Aorta (tissue), 5 donors: ENCODE results near the gene TMEM190. TPM values are rescaled to one million over a fixed set of nuclear protein-coding genes. Genes with fewer than 3 reads are reported as not detected.

Experiments used
- ATAC-seq: fragments of 200-7000 bp; cut with Tn5 transposase; one replicate; pipeline ENCODE4 v1.9.1; 2022; ENCODE audit warnings: moderate library complexity; ENCODE audit not compliant: low FRiP score
- DNase-seq, 2 donors: peaks; one replicate each; pipeline ENCODE4 v3.0.0-alpha.2; 2020
- H3K27ac ChIP-seq, 2 donors: one replicate each; pipeline ENCODE4 v1.5.1; 2013; ENCODE audit warnings: low read length in 2 of 2, mild to moderate bottlenecking in 2 of 2, moderate library complexity in 2 of 2, control low read depth in 1 of 2, inconsistent platforms in 1 of 2, low read depth in 1 of 2
- H3K27me3 ChIP-seq, 2 donors: one replicate each; pipeline ENCODE4 v1.6.1; 2013; ENCODE audit warnings: control low read depth in 1 of 2, low read length in 1 of 2, mild to moderate bottlenecking in 1 of 2, moderate library complexity in 1 of 2; ENCODE audit not compliant: insufficient read depth in 2 of 2, control insufficient read depth in 1 of 2
- H3K36me3 ChIP-seq, 2 donors: one replicate each; pipeline ENCODE4 v1.6.1; 2013; ENCODE audit warnings: control low read depth in 1 of 2, low read length in 1 of 2, mild to moderate bottlenecking in 1 of 2; ENCODE audit not compliant: insufficient read depth in 2 of 2, control insufficient read depth in 1 of 2
- H3K4me1 ChIP-seq, 2 donors: one replicate each; pipeline ENCODE4 v1.6.1; 2013; ENCODE audit warnings: low read length in 2 of 2, control low read depth in 1 of 2, mild to moderate bottlenecking in 1 of 2, moderate library complexity in 1 of 2; ENCODE audit not compliant: insufficient read depth in 2 of 2, control insufficient read depth in 1 of 2
- H3K4me3 ChIP-seq, 2 donors: one replicate each; pipeline ENCODE4 v1.5.1; 2013; ENCODE audit warnings: low read length in 2 of 2, control low read depth in 1 of 2, mild to moderate bottlenecking in 1 of 2
- H3K9me3 ChIP-seq: one replicate; pipeline ENCODE4 v1.6.1; 2013; ENCODE audit warnings: mild to moderate bottlenecking, low read length; ENCODE audit not compliant: control insufficient read depth
- WGBS, 2 donors: extraction: QIAGEN DNeasy Blood & Tissue Kit; methylation state at CpG; one replicate each; pipeline ENCODE4 v1.1.7; 2013; 5-methylcytosine and 5-hydroxymethylcytosine counted together
- intact Hi-C, 2 donors: fragments of 100-400 bp; cut with DNase I; formaldehyde crosslinking; loops; one replicate each; pipeline versions ENCODE4 v1.14.2 to v1.15.0; 2022
- polyA plus RNA-seq, 2 donors: library from polyadenylated mRNA; stranded (reverse); fragments of 200-250 nt; gene quantifications; one replicate each; pipeline ENCODE4 v1.2.3, GENCODE V29; 2013
- total RNA-seq, 2 donors: library from RNA; stranded (reverse); fragmentation: NEBNext Ultra II Directional; extraction: Animal tissue kit (Norgen Biotek cat#: 25700); gene quantifications; one replicate each; pipeline ENCODE4 v1.2.1, GENCODE V29; 2021
- donor health status: healthy with polysubstance abuse.
- donor health status: Bipolar disorder and iron deficiency.
- donor health status: DM: no; HTN: no; CAD: no.
- donor health status: DM: no; HTN: no; CAD: no.
- donor health status: DM: yes; HTN: yes; CAD: no.

TMEM190 gene
- total and polyA plus RNA-seq, 4 donors, result not detected

DNA sequence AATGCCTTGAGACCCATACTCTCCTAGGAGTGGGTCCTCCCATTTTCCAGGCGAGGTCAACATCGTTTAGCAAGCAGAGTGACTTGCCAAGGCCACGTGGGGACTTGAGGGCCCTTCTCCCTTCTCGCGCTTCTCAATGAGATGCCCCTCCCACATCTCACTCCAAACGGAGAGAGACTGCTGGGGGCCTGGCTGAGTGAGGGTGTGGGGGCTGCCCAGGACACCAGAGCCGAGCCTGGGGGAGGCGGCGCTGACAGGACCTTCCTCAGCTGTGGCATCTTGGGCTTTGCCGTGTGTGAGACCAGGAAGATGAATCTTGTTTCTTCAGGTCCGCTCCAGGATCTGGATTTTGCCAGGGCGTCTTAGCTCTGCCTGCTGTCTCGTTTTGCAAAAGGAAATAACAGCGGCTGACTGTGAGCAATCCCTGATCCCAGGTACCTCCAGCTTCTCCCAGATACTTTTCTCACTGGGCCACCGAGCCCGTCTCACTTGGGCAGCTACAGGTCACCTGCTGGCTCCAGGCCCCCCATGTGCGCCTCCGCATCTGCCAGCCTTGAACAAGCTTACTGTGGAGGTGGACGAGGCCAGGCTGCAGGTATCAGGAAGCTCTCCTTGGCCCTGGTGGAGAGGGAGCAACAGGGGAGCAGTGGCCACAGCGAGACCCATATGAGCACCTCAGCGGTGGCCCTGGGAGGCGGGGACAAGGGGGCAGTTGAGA is 28.1 kb upstream of the TMEM190 start:
- DNase-seq (no peak), ATAC-seq (no peak)
- intact Hi-C loops, result no loop called here
- Histone ChIP-seq H3K36me3 (no peaks in the 10 kb centered on the region), H3K4me3 (no peak overlapping the region), H3K27ac (no peak overlapping the region), H3K27me3 (no peaks in the 10 kb centered on the region), H3K9me3 (no peaks in the 10 kb centered on the region), H3K4me1 (no peaks in the 10 kb centered on the region)
- WGBS, 2 donors, result 70 to 79% methylated on average over 22 of the region's 22 CpGs

DNA sequence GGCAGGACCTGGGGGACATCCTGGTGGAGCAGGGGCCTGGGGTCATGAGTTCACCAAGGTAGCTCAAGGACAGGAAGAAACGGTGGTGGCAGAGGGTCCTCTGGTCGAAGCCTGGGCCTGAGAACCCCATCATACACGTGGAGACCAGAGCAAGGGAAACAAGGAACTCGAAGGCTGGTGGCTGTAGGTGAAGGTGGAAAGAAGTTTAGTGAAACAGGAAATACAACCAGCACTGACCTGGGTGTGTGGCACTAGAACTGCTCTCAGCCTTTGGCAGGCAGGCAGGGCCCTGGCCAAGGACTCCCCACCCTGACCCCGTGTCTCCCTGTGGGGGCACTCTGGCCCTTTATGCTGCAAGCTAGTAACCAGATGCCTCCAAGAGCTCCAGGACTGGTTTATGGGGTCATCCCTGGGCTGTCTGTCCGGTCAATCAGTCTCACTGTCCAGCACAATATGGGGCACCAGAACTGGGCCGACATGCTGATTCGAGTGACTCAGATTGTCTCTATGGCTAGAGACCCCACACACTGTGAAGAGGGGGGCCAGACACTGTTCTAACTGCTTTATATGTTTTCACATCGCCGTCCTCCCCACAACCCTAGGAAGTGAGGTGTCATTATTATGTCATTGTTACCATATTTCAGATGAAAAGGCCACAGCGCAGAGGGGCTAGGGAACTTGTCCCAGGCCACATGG is 25.9 kb upstream of the TMEM190 start:
- DNase-seq (no peak), ATAC-seq (no peak)
- WGBS, 2 donors, result 60 to 66% methylated on average over 11 of the region's 11 CpGs
- intact Hi-C loops, result no loop called here
- H3K4me1 ChIP-seq, result no peaks in the 10 kb centered on the region
- H3K36me3 ChIP-seq, result no peaks in the 10 kb centered on the region
- no peak overlapping the region for H3K27ac ChIP-seq
- no peaks in the 10 kb centered on the region for H3K9me3 ChIP-seq
- no peak overlapping the region for H3K4me3 ChIP-seq
- no peaks in the 10 kb centered on the region for H3K27me3 ChIP-seq

DNA sequence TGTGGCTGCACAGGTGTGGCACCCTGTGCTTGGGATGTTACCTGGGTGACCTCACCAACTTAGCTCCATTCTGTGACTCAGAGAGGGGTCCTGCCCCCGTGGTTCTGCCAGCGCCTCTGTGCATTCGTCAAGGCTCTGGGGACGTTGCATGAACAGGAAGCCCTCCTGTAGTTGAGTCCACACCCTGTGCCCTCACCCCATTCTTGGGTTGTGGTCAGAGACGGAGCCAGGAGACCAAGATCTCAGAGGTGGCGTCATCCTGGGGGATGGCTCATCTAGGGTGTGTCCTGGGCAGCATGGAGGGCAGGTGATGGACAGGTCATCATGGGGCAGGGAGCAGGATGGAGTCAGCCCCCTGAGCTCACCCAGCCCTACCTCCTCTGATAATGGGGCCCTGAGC is 24.6 kb upstream of the TMEM190 start:
- ATAC-seq (no peak), DNase-seq (no peak)
- no peaks in the 10 kb centered on the region for H3K4me1 ChIP-seq
- H3K27me3 ChIP-seq, result no peaks in the 10 kb centered on the region
- WGBS, 2 donors, result 64 to 70% methylated on average over 6 of the region's 6 CpGs
- intact Hi-C loops, result no loop called here
- H3K9me3 ChIP-seq, result no peaks in the 10 kb centered on the region
- no peaks in the 10 kb centered on the region for H3K36me3 ChIP-seq
- H3K27ac ChIP-seq, result no peak overlapping the region
- no peak overlapping the region for H3K4me3 ChIP-seq

GRCh38 chr19:55352549-55353145 is 24.0 kb upstream of the TMEM190 start:
- ATAC-seq, result no peak
- no peaks in the 10 kb centered on the region for H3K27me3 ChIP-seq
- no peak overlapping the region for H3K4me3 ChIP-seq
- H3K4me1 ChIP-seq, result no peaks in the 10 kb centered on the region
- H3K9me3 ChIP-seq, result no peaks in the 10 kb centered on the region
- no peak overlapping the region for H3K27ac ChIP-seq
- WGBS, 2 donors, result 55 to 58% methylated on average over 25 of the region's 25 CpGs
- intact Hi-C loops, result no loop called here
- no peak for DNase-seq
- H3K36me3 ChIP-seq, result no peaks in the 10 kb centered on the region

DNA sequence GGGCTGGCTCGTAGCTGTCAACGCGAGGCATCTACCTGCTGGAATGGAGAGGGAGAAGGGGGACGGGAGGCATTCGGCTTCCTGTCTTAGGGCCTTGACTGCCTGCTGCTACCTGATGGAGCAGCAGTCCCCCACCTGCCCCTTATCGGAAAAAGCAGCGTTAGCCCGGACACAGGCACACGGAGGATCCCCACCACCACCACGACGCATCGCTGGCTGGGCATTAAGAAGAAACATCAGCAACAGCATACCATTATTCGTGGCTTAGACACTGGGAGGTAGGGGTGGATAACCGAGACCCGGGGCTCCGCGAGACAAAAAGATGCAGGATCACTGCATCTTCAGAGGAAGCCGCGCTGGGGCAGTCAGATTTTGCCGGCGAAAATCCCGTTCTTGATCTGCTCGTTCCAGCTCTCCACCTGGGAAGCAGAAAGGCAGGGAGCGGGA is 23.2 kb upstream of the TMEM190 start:
- no peak overlapping the region for H3K4me3 ChIP-seq
- H3K27me3 ChIP-seq, result no peaks in the 10 kb centered on the region
- no peaks in the 10 kb centered on the region for H3K4me1 ChIP-seq
- DNase-seq (no peak), ATAC-seq (no peak)
- H3K27ac ChIP-seq, result no peak overlapping the region
- WGBS, 2 donors, result 3 to 5% methylated on average over 24 of the region's 24 CpGs
- intact Hi-C loops, result no loop called here
- no peaks in the 10 kb centered on the region for H3K36me3 ChIP-seq
- no peaks in the 10 kb centered on the region for H3K9me3 ChIP-seq

DNA sequence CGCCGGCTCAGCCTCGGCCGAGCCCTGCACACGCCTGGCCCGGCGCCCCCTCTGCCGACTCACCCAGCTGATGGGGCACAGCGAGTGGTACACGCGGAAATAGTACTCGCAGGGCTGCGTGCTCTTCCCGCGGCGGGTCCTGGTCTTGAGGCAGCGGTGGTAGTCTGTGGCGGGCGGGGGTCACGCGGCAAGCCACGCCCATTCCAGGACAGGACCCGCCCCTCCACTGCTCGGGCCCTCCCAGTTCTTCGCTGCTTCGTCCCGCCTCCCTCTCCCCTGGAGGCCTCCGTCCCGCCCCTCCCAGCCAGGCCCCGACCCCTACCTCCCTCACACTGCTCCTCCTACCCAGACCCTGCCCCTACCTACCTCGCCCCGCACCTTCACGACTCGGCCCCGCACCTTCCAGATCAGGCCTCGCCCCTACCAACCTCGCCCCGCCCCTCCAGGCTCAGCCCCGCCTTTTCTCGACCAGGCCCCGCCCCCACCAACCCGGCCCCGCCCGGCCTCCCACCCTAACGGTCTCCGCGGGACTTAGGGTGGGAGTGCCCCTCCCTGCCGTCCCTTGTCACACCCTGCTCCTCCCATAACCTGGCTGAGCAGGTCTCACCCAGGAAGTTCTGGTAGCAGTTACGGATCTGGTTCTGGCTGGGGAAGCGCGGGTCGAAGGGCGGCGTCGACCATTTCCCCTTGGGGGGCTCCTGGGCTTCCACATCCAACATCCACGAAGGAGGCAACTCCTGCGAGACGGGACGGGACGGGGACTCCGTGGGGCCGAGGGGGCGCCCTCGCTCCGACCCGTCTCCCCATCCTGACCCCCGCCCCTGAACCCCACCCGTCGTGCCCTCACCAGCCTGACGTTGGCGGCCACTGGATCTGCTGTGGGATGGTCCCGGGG is 22.6 kb upstream of the TMEM190 start:
- DNase-seq (peak; percentile 78 to 90), ATAC-seq (peak; percentile 84)
- Histone ChIP-seq H3K4me1 (no peaks in the 10 kb centered on the region), H3K4me3 (no peak overlapping the region), H3K9me3 (no peaks in the 10 kb centered on the region), H3K27me3 (no peaks in the 10 kb centered on the region), H3K36me3 (no peaks in the 10 kb centered on the region), H3K27ac (no peak overlapping the region)
- intact Hi-C loops, result no loop called here
- 1 to 2% methylated on average over 58 to 72 of the region's 72 CpGs for WGBS, 2 donors

DNA sequence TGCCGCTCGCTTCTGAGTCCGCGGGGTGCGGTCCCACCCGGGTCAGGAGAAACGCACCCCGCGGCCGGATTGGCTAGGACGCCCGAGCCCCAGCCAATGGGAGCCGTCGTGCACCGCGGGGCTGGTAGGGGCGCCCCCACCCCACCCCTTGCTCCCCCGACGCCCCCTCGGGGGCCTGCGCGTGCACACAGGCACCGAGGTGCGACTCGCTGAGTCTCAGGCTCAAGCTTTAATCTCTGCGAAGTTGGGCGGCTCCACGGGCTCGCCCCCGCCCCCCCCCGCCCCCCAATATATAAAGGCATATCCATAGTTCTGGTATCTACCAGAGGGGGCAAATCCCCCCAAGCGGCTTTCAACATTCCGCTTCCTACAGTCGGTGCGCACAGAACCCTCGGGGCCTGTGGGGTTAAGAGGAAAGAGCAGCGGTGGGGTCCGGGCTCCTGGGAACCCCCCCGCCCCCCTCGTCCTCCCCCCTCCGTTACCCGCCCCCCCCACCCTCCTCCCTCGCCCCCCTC is 21.9 kb upstream of the TMEM190 start, which contains the start of gene COX6B2:
Gene COX6B2 (minus strand): TSS at position 22 of the 515 bp plus-strand sequence. CDS start 198 bp downstream, outside the sequence.
- DNase-seq, result no peak
- Histone ChIP-seq H3K4me3 (no peak within 1 kb of the TSS), H3K9me3 (no peaks in the 10 kb centered on the region), H3K36me3 (no peaks in the 10 kb centered on the region), H3K27ac (no peak within 1 kb of the TSS), H3K27me3 (no peaks in the 10 kb centered on the region), H3K4me1 (no peaks in the 10 kb centered on the region)
- intact Hi-C loops, result no loop called here
- ATAC-seq, result no peak
- 2% methylated on average over 39 to 41 of the region's 43 CpGs for WGBS, 2 donors

DNA sequence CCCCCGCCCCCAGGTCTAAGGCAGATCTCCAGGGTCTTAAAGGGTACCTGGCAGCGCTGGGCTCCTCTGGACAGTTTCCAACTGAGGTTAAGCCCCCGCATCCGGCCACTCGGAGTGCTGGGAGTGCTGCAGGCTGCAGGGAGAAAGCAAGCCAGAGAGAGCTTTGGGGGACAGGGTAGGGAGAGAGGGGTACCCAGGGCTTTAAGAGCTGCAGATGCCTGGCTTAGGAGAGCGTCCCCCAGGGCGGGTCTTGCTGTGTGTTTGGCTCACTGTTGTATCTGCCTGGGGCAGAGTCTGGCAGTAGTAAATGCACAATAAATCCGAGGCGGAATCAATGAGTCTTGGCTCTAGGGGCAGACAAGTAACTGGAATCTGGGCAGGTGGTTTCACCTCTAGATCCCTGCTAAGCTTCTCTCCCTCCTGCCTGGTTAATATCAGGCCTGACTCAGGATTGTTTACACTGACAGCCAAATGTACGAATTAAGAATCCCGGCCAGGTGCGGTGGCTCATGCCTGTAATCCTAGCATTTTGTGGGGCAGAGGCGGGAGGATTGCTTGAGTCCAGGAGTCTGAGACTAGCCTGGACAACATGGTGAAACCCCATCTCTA is 21.3 kb upstream of the TMEM190 start:
- no peaks in the 10 kb centered on the region for H3K27me3 ChIP-seq
- H3K27ac ChIP-seq, result no peak overlapping the region
- no peak for DNase-seq
- no peaks in the 10 kb centered on the region for H3K4me1 ChIP-seq
- H3K9me3 ChIP-seq, result no peaks in the 10 kb centered on the region
- intact Hi-C loops, result no loop called here
- no peaks in the 10 kb centered on the region for H3K36me3 ChIP-seq
- no peak overlapping the region for H3K4me3 ChIP-seq
- WGBS, 2 donors, result 26 to 32% methylated on average over 12 to 13 of the region's 13 CpGs
- no peak for ATAC-seq
